ENCODE results near the gene PANX1. TPM values are rescaled to one million over a fixed set of nuclear protein-coding genes. Genes with fewer than 3 reads are reported as not detected.

Gene PANX1
- total RNA-seq, 2 experiments from 2014 or later = 12.0 to 13.0 TPM

- Mint-ChIP-seq H3K27me3 (ENCODE audit: low read depth) (no peaks in the 10 kb centered on the region), H3K27ac (no peak overlapping the region), H3K9me3 (ENCODE audit: insufficient read depth) (no peaks in the 10 kb centered on the region), H3K4me1 (ENCODE audit: low read depth) (peaks cover 31% of the 10 kb centered on the region), H3K4me3 (no peak overlapping the region), H3K36me3 (ENCODE audit: low read depth) (peaks cover 2% of the 10 kb centered on the region)
- CTCF ChIA-PET = no interaction called here
- POLR2A ChIA-PET = no interaction called here
- ATAC-seq (no peak), DNase-seq (no peak)
Observed at GRCh38 chr11:94144216-94144615, 15.6 kb downstream of the PANX1 start.

DNA sequence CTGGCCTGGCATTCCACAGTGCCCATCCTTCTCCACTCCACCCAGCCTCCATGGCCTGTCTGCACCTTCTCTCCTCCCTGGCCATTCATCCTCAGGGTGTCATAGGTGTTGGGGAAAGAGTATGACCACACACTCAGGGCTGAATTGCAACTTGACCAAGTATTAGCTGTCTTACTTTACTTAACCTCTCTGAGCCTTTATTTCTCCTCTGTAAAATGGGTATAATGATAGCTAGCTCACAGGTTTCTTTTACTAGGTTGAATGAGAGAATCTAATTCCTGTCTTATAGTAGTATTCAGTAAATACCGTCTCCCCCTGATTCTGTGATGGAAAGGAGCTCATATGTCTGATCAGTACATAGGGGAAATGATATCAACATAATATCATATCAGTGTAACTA, 16.0 kb downstream of the PANX1 start:
- ChIA-PET CTCF (no interaction called here), POLR2A (no interaction called here)
- DNase-seq (no peak), ATAC-seq (no peak)
- Mint-ChIP-seq H3K4me1 (ENCODE audit: low read depth) (peaks cover 36% of the 10 kb centered on the region), H3K36me3 (ENCODE audit: low read depth) (peaks cover 2% of the 10 kb centered on the region), H3K27ac (no peak overlapping the region), H3K9me3 (ENCODE audit: insufficient read depth) (no peaks in the 10 kb centered on the region), H3K27me3 (ENCODE audit: low read depth) (no peaks in the 10 kb centered on the region), H3K4me3 (no peak overlapping the region)

GRCh38 chr11:94145431-94145830, 16.8 kb downstream of the PANX1 start:
- H3K4me1 Mint-ChIP-seq (ENCODE audit: low read depth) = peaks cover 38% of the 10 kb centered on the region
- H3K9me3 Mint-ChIP-seq (ENCODE audit: insufficient read depth) = no peaks in the 10 kb centered on the region

DNA sequence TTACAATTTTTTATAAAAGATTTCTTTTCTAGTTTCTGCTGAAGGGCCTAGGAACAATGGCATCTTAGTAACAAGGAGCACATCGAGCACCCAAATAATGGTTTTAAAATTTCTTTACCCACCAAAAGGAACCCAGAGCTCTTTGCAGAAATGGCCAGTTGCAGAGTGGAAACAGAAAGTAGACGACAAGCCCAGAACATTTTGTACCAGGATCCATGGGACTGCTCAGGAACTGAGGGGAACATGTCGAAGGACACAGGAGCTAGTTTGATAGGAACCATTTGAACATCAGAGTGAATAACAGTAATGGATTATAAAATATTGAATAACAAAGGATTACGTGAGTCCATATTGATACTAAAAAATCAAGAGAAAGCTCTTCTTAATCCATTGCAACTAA, 17.3 kb downstream of the PANX1 start:
- H3K4me3 Mint-ChIP-seq = no peak overlapping the region
- ChIA-PET CTCF (no interaction called here), POLR2A (no interaction called here)
- H3K4me1 Mint-ChIP-seq (ENCODE audit: low read depth) = peaks cover 41% of the 10 kb centered on the region
- H3K9me3 Mint-ChIP-seq (ENCODE audit: insufficient read depth) = no peaks in the 10 kb centered on the region
- H3K36me3 Mint-ChIP-seq (ENCODE audit: low read depth) = peaks cover 2% of the 10 kb centered on the region
- DNase-seq (no peak), ATAC-seq (no peak)
- H3K27me3 Mint-ChIP-seq (ENCODE audit: low read depth) = no peaks in the 10 kb centered on the region
- H3K27ac Mint-ChIP-seq = no peak overlapping the region

More at GRCh38 chr11:94145431-94145830, 16.8 kb downstream of the PANX1 start:
- ChIA-PET POLR2A (no interaction called here), CTCF (no interaction called here)
- no peak overlapping the region for H3K4me3 Mint-ChIP-seq
- no peak overlapping the region for H3K27ac Mint-ChIP-seq
- DNase-seq (no peak), ATAC-seq (no peak)
- H3K36me3 Mint-ChIP-seq (ENCODE audit: low read depth) = peaks cover 2% of the 10 kb centered on the region
- H3K27me3 Mint-ChIP-seq (ENCODE audit: low read depth) = no peaks in the 10 kb centered on the region

DNA sequence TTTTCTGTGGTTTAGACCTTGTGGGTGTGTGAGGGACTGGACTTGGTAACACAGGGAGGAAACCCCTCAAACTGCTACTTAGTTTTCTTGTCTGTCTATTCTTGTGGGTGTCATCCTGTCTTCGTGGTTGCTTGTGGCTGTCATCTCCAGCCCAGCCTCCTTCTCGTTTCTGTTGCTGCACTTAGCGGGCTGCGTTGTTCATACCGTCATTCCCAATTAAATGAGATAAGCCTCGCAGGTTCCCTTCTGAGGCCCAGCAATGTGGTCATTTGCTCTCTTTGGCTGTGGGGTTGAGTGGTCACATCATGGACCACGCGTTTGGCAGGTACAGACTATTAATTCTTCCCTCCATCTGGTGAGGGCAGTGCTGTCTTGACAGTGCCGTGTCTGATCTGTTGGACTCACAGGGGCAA, 18.8 kb downstream of the PANX1 start:
- Mint-ChIP-seq H3K27me3 (ENCODE audit: low read depth) (no peaks in the 10 kb centered on the region), H3K9me3 (ENCODE audit: insufficient read depth) (no peaks in the 10 kb centered on the region), H3K4me3 (no peak overlapping the region), H3K27ac (no peak overlapping the region), H3K36me3 (ENCODE audit: low read depth) (peaks cover 2% of the 10 kb centered on the region), H3K4me1 (ENCODE audit: low read depth) (peaks cover 51% of the 10 kb centered on the region)
- ChIA-PET POLR2A (no interaction called here), CTCF (no interaction called here)
- ATAC-seq (peak; percentile 75), DNase-seq (peak; percentile 58)

- DNase-seq (no peak), ATAC-seq (no peak)
- Mint-ChIP-seq H3K27me3 (ENCODE audit: low read depth) (no peaks in the 10 kb centered on the region), H3K36me3 (ENCODE audit: low read depth) (peaks cover 2% of the 10 kb centered on the region), H3K9me3 (ENCODE audit: insufficient read depth) (no peaks in the 10 kb centered on the region), H3K27ac (no peak overlapping the region), H3K4me3 (no peak overlapping the region), H3K4me1 (ENCODE audit: low read depth) (peaks cover 57% of the 10 kb centered on the region)
- ChIA-PET POLR2A (no interaction called here), CTCF (interaction anchor here (0.7 kb wide), 1 partner anchor 13 kb away, joined by 3 read pairs; no protein-coding TSS in a partner anchor)
Observed at GRCh38 chr11:94148189-94148588, 19.5 kb downstream of the PANX1 start.

GRCh38 chr11:94149431-94150017, 20.9 kb downstream of the PANX1 start:
- ChIA-PET POLR2A (no interaction called here), CTCF (no interaction called here)
- Mint-ChIP-seq H3K27ac (no peak overlapping the region), H3K4me3 (no peak overlapping the region), H3K27me3 (ENCODE audit: low read depth) (no peaks in the 10 kb centered on the region), H3K36me3 (ENCODE audit: low read depth) (peaks cover 6% of the 10 kb centered on the region), H3K4me1 (ENCODE audit: low read depth) (peaks cover 59% of the 10 kb centered on the region), H3K9me3 (ENCODE audit: insufficient read depth) (no peaks in the 10 kb centered on the region)
- no peak for ATAC-seq
- DNase-seq = no peak

DNA sequence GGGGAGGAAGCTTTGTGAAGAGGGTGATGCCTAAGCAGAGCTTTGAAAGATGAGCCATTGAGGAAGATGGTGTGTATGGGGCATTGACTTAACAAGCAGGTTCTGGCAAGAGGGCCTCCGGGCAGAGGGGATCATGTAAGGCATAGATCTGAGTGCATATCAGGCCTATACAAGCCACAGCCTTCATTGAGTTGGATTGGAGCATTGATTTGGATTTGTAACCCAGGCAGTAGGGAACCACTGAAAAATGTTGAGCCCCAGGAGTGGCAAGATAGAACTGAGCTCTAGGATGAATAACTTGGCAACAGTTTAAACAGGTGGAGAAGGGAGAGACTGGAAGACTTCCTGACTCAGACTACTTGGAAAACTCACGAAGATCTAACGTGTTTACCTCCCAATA, 21.4 kb downstream of the PANX1 start:
- H3K36me3 Mint-ChIP-seq (ENCODE audit: low read depth) = peaks cover 6% of the 10 kb centered on the region
- DNase-seq (no peak), ATAC-seq (no peak)
- POLR2A ChIA-PET = interaction anchor here (1.1 kb wide), 1 partner anchor 22 kb away, joined by 3 read pairs; the partner anchor contains the start of gene PANX1
- no peak overlapping the region for H3K27ac Mint-ChIP-seq
- H3K27me3 Mint-ChIP-seq (ENCODE audit: low read depth) = no peaks in the 10 kb centered on the region
- CTCF ChIA-PET = no interaction called here
- H3K4me3 Mint-ChIP-seq = no peak overlapping the region
- H3K9me3 Mint-ChIP-seq (ENCODE audit: insufficient read depth) = no peaks in the 10 kb centered on the region
- peaks cover 59% of the 10 kb centered on the region for H3K4me1 Mint-ChIP-seq (ENCODE audit: low read depth)

DNA sequence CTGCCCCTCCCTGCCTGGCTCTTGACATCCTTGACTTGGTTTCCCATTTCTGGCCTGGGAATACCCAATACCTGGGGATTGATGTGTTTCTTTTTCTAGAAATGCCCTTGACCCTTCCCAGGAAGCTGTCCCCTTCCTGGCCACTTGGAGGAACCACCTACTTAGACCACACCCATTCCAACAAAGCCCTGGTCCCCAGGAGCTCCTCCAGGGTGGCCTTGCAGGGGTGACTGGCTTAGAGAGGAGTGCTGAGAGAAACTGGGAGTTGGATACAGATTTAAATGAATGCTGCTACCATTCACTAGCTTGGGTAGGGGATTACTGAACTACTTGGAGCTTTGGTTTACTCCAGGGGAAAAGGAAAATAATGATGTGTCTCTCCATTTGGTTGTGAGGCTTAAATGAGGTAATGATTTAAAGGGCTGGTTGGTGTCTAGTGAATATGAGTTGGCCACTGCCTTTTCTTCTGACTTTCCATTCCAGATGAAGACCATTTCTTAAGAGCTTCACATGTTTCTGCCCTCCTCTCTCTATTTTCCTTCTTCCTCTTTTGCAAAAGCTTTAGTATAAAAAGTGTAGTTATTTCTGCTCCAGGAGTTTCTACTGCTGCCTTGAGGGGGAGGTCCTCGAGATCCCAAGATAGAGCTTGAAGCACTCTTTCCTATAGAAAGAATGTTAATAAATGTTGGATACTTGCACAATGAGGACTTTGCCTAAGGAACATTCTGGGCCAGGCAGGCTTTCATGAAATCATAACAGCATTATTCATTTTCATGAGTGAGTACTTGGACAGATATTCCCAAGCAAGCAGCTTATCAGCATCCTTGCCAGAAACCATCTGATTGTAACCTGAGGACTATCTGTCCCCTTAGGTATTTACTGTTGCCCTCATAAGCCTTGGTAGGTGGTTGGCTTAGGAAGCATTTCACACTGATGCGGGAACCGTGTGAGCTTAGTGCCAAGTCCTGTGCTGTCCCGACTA, 22.4 kb downstream of the PANX1 start:
- CTCF ChIA-PET = interaction anchor here (1.1 kb wide), 1 partner anchor 20 kb away, joined by 4 read pairs; no protein-coding TSS in a partner anchor
- ATAC-seq (no peak), DNase-seq (no peak)
- POLR2A ChIA-PET = interaction anchor here (1.1 kb wide), 2 partner anchors 21 to 23 kb away, joined by 3 read pairs; partner anchors contain the start of gene PANX1
- H3K4me3 Mint-ChIP-seq = no peak overlapping the region
- H3K9me3 Mint-ChIP-seq (ENCODE audit: insufficient read depth) = no peaks in the 10 kb centered on the region
- H3K27me3 Mint-ChIP-seq (ENCODE audit: low read depth) = no peaks in the 10 kb centered on the region
- peaks cover 11% of the 10 kb centered on the region for H3K36me3 Mint-ChIP-seq (ENCODE audit: low read depth)
- no peak overlapping the region for H3K27ac Mint-ChIP-seq
- H3K4me1 Mint-ChIP-seq (ENCODE audit: low read depth) = peaks cover 56% of the 10 kb centered on the region

DNA sequence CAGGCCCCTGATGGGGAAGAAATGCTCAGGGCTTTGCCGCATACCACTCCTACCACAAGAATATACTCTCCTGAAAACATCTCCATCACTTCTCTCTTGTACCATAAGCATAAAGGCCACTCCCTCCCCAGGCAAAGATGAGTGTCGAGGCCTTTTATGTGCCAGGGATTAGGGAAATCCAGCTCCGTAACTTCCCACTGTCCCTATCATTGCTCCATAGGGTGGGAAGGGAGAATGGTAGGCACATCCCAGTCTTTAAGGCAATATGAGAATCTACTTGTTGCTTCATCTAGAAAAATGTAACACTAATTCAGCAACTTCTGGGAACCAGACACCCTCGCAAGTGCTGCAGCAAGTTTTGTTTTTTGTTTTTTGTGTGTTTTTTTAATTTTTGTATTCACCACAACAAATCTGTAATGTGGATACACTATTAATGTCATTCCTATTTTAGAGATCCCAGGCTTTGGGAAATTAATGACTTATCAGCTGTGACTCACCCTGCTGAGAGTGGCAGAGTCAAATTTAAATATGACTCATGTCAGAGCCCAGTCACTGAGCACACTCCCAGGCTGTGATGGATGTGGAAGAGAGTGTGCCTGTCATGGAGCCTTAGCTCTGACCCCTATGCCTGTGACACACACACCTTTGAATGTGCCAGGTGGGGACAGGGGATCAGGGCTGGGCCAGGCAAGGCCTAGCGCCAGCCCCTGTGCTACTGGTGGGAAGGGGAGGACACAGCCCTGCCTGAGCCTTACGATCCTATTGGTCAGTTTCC, 23.4 kb downstream of the PANX1 start:
- Mint-ChIP-seq H3K4me3 (no peak overlapping the region), H3K27me3 (ENCODE audit: low read depth) (no peaks in the 10 kb centered on the region), H3K4me1 (ENCODE audit: low read depth) (peaks cover 51% of the 10 kb centered on the region), H3K27ac (no peak overlapping the region), H3K36me3 (ENCODE audit: low read depth) (peaks cover 21% of the 10 kb centered on the region), H3K9me3 (ENCODE audit: insufficient read depth) (no peaks in the 10 kb centered on the region)
- POLR2A ChIA-PET = interaction anchor here (1.1 kb wide), 1 partner anchor 22 kb away, joined by 3 read pairs; no protein-coding TSS in a partner anchor
- ATAC-seq (peak; percentile 38), DNase-seq (no peak)
- CTCF ChIA-PET = no interaction called here

DNA sequence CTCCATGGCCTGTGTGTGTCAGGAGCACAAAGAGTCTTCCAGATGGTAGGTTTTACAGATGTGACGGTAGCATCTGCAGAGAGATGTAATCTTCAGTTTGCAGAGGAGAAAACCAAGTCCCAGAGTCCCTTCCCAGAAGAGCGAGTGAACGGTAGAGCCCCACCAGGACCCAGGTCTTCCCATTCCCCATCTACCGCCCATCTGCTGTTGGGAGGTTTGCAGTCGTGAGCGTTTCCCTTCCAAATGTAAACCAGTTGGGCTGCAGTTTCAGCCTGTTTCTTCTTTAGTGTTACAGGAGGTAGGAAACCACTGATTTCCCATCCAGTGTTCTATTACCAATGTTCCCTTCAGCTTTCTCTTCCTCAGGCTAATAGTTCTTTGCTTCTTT, 24.0 kb downstream of the PANX1 start:
- CTCF ChIA-PET = no interaction called here

DNA sequence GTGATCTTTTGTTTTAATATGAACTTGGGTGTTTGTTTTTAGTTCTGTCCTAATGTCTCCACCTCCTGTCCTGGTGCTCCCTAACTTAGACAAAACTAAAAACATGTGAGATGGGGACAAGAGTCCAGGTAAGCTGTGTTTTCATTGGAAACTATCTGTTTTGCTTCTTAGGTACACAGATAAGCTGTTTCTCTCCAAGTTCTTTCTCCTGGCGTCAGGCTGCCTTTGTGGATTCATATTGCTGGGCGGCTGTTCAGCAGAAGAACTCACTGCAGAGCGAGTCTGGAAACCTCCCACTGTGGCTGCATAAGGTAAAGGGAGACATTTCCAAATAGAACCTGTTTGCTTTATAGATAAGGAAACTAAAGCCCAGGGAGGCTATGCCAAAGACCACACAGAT, 24.7 kb downstream of the PANX1 start:
- Mint-ChIP-seq H3K27ac (no peak overlapping the region), H3K9me3 (ENCODE audit: insufficient read depth) (no peaks in the 10 kb centered on the region), H3K4me3 (no peak overlapping the region), H3K36me3 (ENCODE audit: low read depth) (peaks cover 23% of the 10 kb centered on the region), H3K4me1 (ENCODE audit: low read depth) (peaks cover 39% of the 10 kb centered on the region), H3K27me3 (ENCODE audit: low read depth) (no peaks in the 10 kb centered on the region)
- ChIA-PET CTCF (no interaction called here), POLR2A (no interaction called here)
- no peak for ATAC-seq
- no peak for DNase-seq

More for the DNA sequence above, 24.0 kb downstream of the PANX1 start:
- POLR2A ChIA-PET = no interaction called here
- Mint-ChIP-seq H3K27ac (no peak overlapping the region), H3K27me3 (ENCODE audit: low read depth) (no peaks in the 10 kb centered on the region), H3K36me3 (ENCODE audit: low read depth) (peaks cover 25% of the 10 kb centered on the region), H3K9me3 (ENCODE audit: insufficient read depth) (no peaks in the 10 kb centered on the region), H3K4me1 (ENCODE audit: low read depth) (peaks cover 45% of the 10 kb centered on the region), H3K4me3 (no peak overlapping the region)
- no peak for ATAC-seq
- no peak for DNase-seq
